IMR-90 (cell line): ENCODE measurements around the gene RERE. TPM values are rescaled to one million over a fixed set of nuclear protein-coding genes. Genes with fewer than 3 reads are reported as not detected.
A peak's percentile ranks its signal among the peaks of the same experiment; 100 is the strongest.

Source experiments
- ATAC-seq: fragments of 200-7000 bp; cut with Tn5 transposase; 2 replicates; pipeline ENCODE4 v1.9.1; 2020; ENCODE audit warnings: low read depth, mild to moderate bottlenecking, moderate library complexity
- BruUV-seq: library from RNA; stranded (reverse); fragments of 400-500 nt; replicated peaks from 2 replicates; lab custom pipeline; 2021; lab: Mats Ljungman, UMichigan
- CTCF ChIA-PET: fragments of 300-600 bp; formaldehyde crosslinking; extraction: SDS; loops from one replicate; lab custom pipeline; 2021; ENCODE audit warnings: antibody characterized with exemption; lab: Yijun Ruan, JAX
- POLR2A ChIA-PET: fragments of 300-600 bp; sonication (Branson Sonifier 250); formaldehyde crosslinking; loops from one replicate; lab custom pipeline; 2022; ENCODE audit warnings: antibody characterized with exemption; ENCODE audit not compliant: unreplicated experiment; lab: Charles Lee
- DNase-seq: peaks from one replicate; pipeline ENCODE4 v3.0.0; 2013
- H2AFZ ChIP-seq: replicated peaks from 2 replicates; pipeline ENCODE3; 2013; ENCODE audit warnings: low read length, mild to moderate bottlenecking; ENCODE audit not compliant: poor library complexity
- H2AK5ac ChIP-seq: 2 replicates; pipeline ENCODE4 v1.6.1; 2013; ENCODE audit warnings: low read depth, low read length, inconsistent platforms
- H2AK9ac ChIP-seq: replicated peaks from 2 replicates; pipeline ENCODE3; 2013; ENCODE audit warnings: mild to moderate bottlenecking, low read depth, low read length, moderate library complexity; ENCODE audit not compliant: poor library complexity
- H2BK120ac ChIP-seq: 2 replicates; pipeline ENCODE4 v1.6.1; 2013; ENCODE audit warnings: low read depth, low read length, inconsistent platforms
- H2BK15ac ChIP-seq: 3 replicates; pipeline ENCODE4 v1.6.1; 2013; ENCODE audit warnings: low read depth, low read length, inconsistent platforms
- H2BK20ac ChIP-seq: 2 replicates; pipeline ENCODE4 v1.6.1; 2013; ENCODE audit warnings: low read depth, mild to moderate bottlenecking, inconsistent platforms, low read length, moderate library complexity
- H2BK5ac ChIP-seq: 2 replicates; pipeline ENCODE4 v1.6.1; 2013; ENCODE audit warnings: mild to moderate bottlenecking, low read depth, low read length, inconsistent platforms; ENCODE audit not compliant: poor library complexity, severe bottlenecking
- H3K14ac ChIP-seq: replicated peaks from 2 replicates; pipeline ENCODE4 v1.6.1; 2013; ENCODE audit warnings: low read depth, low read length, inconsistent platforms
- H3K18ac ChIP-seq: 2 replicates; pipeline ENCODE4 v1.6.1; 2013; ENCODE audit warnings: low read depth, low read length, control low read depth
- H3K23ac ChIP-seq: 2 replicates; pipeline ENCODE4 v1.6.1; 2013; ENCODE audit warnings: low read depth, low read length, inconsistent platforms
- H3K27ac ChIP-seq: 2 replicates; pipeline ENCODE4 v1.5.1; 2013; ENCODE audit warnings: mild to moderate bottlenecking, control low read depth, low read length; ENCODE audit not compliant: insufficient read depth
- H3K27me3 ChIP-seq: 2 replicates; pipeline ENCODE4 v1.6.1; 2013; ENCODE audit warnings: low read length; ENCODE audit not compliant: control insufficient read depth, insufficient read depth
- H3K36me3 ChIP-seq: 2 replicates; pipeline ENCODE4 v1.6.1; 2013; ENCODE audit warnings: low read length, mixed read lengths; ENCODE audit not compliant: control insufficient read depth, insufficient read depth
- H3K4ac ChIP-seq: 2 replicates; pipeline ENCODE4 v1.6.1; 2013; ENCODE audit warnings: low read depth, low read length, inconsistent platforms
- H3K4me1 ChIP-seq: 2 replicates; pipeline ENCODE4 v1.6.1; 2013; ENCODE audit warnings: low read length, mixed read lengths; ENCODE audit not compliant: control insufficient read depth, insufficient read depth
- H3K4me2 ChIP-seq: 2 replicates; pipeline ENCODE4 v1.6.1; 2013; ENCODE audit warnings: low read depth, mild to moderate bottlenecking, control low read depth, low read length, moderate library complexity
- H3K4me3 ChIP-seq: 2 replicates; pipeline ENCODE4 v1.5.1; 2013; ENCODE audit warnings: low read depth, mild to moderate bottlenecking, control low read depth, low read length, moderate library complexity; ENCODE audit not compliant: insufficient read depth
- H3K56ac ChIP-seq: 2 replicates; pipeline ENCODE4 v1.6.1; 2013; ENCODE audit warnings: low read length, inconsistent platforms; ENCODE audit not compliant: insufficient read depth; ENCODE audit errors: extremely low read depth
- H3K79me1 ChIP-seq, 2 experiments: 2 replicates each; pipeline ENCODE4 v1.6.1; 2013; ENCODE audit warnings: low read length in 2 of 2, inconsistent platforms in 1 of 2, low read depth in 1 of 2
- H3K9ac ChIP-seq: 2 replicates; pipeline ENCODE4 v1.6.1; 2013; ENCODE audit warnings: low read depth, low read length, control low read depth
- H3K9me1 ChIP-seq: 2 replicates; pipeline ENCODE4 v1.6.1; 2013; ENCODE audit warnings: low read length, inconsistent platforms; ENCODE audit not compliant: insufficient read depth
- H3K9me3 ChIP-seq: 2 replicates; pipeline ENCODE4 v1.6.1; 2013; ENCODE audit warnings: low read length; ENCODE audit not compliant: control insufficient read depth, insufficient read depth
- H4K20me1 ChIP-seq: 2 replicates; pipeline ENCODE4 v1.6.1; 2013; ENCODE audit warnings: low read length, inconsistent platforms; ENCODE audit not compliant: insufficient read depth
- H4K5ac ChIP-seq: 2 replicates; pipeline ENCODE4 v1.6.1; 2013; ENCODE audit warnings: mild to moderate bottlenecking, low read depth, low read length, control low read depth
- H4K8ac ChIP-seq, 2 experiments: 2 replicates each; pipeline ENCODE4 v1.6.1; 2013; ENCODE audit warnings: low read depth in 2 of 2, low read length in 2 of 2, control low read depth in 1 of 2, inconsistent platforms in 1 of 2
- H4K91ac ChIP-seq: 2 replicates; pipeline ENCODE4 v1.6.1; 2013; ENCODE audit warnings: low read depth, low read length, inconsistent platforms; ENCODE audit not compliant: insufficient read depth
- CEBPB ChIP-seq: IDR thresholded peaks from 2 replicates; pipeline ENCODE4 v1.6.1; 2012; ENCODE audit warnings: low read depth, low read length, improper control_type of control experiment
- NFE2L2 ChIP-seq: fragments of 150-350 bp; IDR thresholded peaks from 2 replicates; pipeline ENCODE4 v1.6.1; 2016; ENCODE audit warnings: low read depth, mild to moderate bottlenecking, low read length
- USF2 ChIP-seq: fragments of 150-350 bp; IDR thresholded peaks from 2 replicates; pipeline ENCODE4 v1.6.1; 2017; ENCODE audit warnings: mild to moderate bottlenecking, antibody characterized with exemption, low read length, low read depth
- WGBS, 2 experiments: methylation state at CpG; one replicate each; pipeline versions ENCODE4 v1.1.5 to v1.1.7; 2013; ENCODE audit warnings: missing lambda C conversion rate in 2 of 2; ENCODE audit not compliant: insufficient read length in 1 of 2; ENCODE audit errors: extremely low coverage in 2 of 2; 5-methylcytosine and 5-hydroxymethylcytosine counted together
- dilution Hi-C: fragments of 300-500 bp; cut with HindIII; formaldehyde crosslinking; loops from one replicate; pipeline ENCODE4 v1.14.3; 2018; ENCODE audit warnings: low sequenced_read_pairs; ENCODE audit not compliant: unreplicated experiment
- in situ Hi-C: fragments of 300-500 bp; cut with MboI; formaldehyde crosslinking; loops from 3 replicates; pipeline ENCODE4 v1.14.3; 2019; ENCODE audit warnings: low sequenced_read_pairs, inconsistent platforms, mixed read lengths
- intact Hi-C: fragments of 100-400 bp; cut with micrococcal nuclease; formaldehyde crosslinking; loops from 2 replicates; pipeline ENCODE4 v1.10.0; 2022
- polyA plus RNA-seq, 3 experiments: library from polyadenylated mRNA; depleted of rRNA; stranded (reverse); fragments of >200 nt; gene quantifications; 2 replicates each; pipeline ENCODE4 v1.2.3, GENCODE V29; 2012; ENCODE audit warnings: low replicate concordance in 1 of 3
- total RNA-seq: library from RNA; depleted of rRNA; stranded (reverse); fragments of >200 nt; gene quantifications from 2 replicates; pipeline ENCODE4 v1.2.3, GENCODE V29; 2012

The RERE gene
- total and polyA plus RNA-seq, 2 of the 4 experiments (the other 2 are of a cell fraction): 11.5 to 25.1 TPM

GRCh38 chr1:8541961-8542521, 275.4 kb downstream of the RERE start:
- peak overlapping the region; percentile 47; the same call in 1 of the 2 replicates for H2BK20ac ChIP-seq

More at GRCh38 chr1:8541961-8542521, 275.4 kb downstream of the RERE start:
- H3K9me3 ChIP-seq: no peaks in the 10 kb centered on the region
- CTCF ChIA-PET: interaction anchor here (0.5 to 0.6 kb wide), 2 partner anchors 9 to 13 kb away, joined by 3 read pairs; no protein-coding TSS in a partner anchor
- peaks cover 3% of the 10 kb centered on the region for H3K36me3 ChIP-seq
- H2BK15ac ChIP-seq: peak overlapping the region; percentile 78; the same call in 1 of the 3 replicates
- TF ChIP-seq CEBPB (peak; percentile 55), USF2 (peak; percentile 65), NFE2L2 (no peak)
- H3K27me3 ChIP-seq: no peaks in the 10 kb centered on the region
- peak overlapping the region; percentile 72 for H3K27ac ChIP-seq
- H2AK5ac ChIP-seq: peak overlapping the region; percentile 65
- dilution Hi-C loops: no loop called here
- H3K4me3 ChIP-seq: no peak overlapping the region
- 0 out of 2 replicates have a peak overlapping the region, but pooled peaks have one; percentile 30 for H3K18ac ChIP-seq
- DNase-seq (peak; percentile 83), ATAC-seq (peak; percentile 35)
- H4K20me1 ChIP-seq: 0 out of 2 replicates have a peak, but pooled peaks cover 7% of the 10 kb centered on the region
- 20% methylated on average over 1 of the region's 8 CpGs; no CpG with 5 or more reads in 1 of the 2 experiments for WGBS, 2 experiments
- H3K23ac ChIP-seq: peak overlapping the region; percentile 40; the same call in 1 of the 2 replicates
- peaks cover 17% of the 10 kb centered on the region for H3K4me1 ChIP-seq
- H2BK120ac ChIP-seq: peak overlapping the region; percentile 55; the same call in 1 of the 2 replicates
- H3K4me2 ChIP-seq: no peak overlapping the region
- intact Hi-C loops: no loop called here
- H3K9ac ChIP-seq: no peak overlapping the region
- peaks cover 31 to 46% of the 10 kb centered on the region in 2 experiments for H3K79me1 ChIP-seq
- peak overlapping the region; percentile 72; the same call in 1 of the 2 replicates for H3K4ac ChIP-seq
- no peak overlapping the region for H4K5ac ChIP-seq
- peak overlapping the region; percentile 74 for H2AFZ ChIP-seq
- peak overlapping the region; percentile 59 for H2AK9ac ChIP-seq
- peak overlapping the region; percentile 54 for H2BK5ac ChIP-seq
- peak overlapping the region; percentile 48 for H4K91ac ChIP-seq
- H3K14ac ChIP-seq: peak overlapping the region; percentile 81
- no TSS peak for BruUV-seq
- in situ Hi-C loops: no loop called here
- H4K8ac ChIP-seq: peak overlapping the region in 1 of 2 experiments; percentile 66; a peak in 2 of 4 replicates
- no peak overlapping the region for H3K56ac ChIP-seq
- POLR2A ChIA-PET: no interaction called here
- H3K9me1 ChIP-seq: peaks cover 8% of the 10 kb centered on the region
